BLaER1 treated with 17β-estradiol and CSF1 and Interleukin-3, amounts not matched to agents 10 nM and 100 nM (cell line): ENCODE data around the gene AHSP.
"Not testable (repeated sequence)": the region's sequence is repeated elsewhere in the genome, so short reads cannot be mapped to it uniquely, and the experiment has no call there.

Experiments
- H3K27ac ChIP-seq, 11 experiments: shearing (Covaris generic); formaldehyde crosslinking; 2 replicates each; pipeline ENCODE4 v1.8.1; 2022
- H3K27me3 ChIP-seq, 11 experiments: shearing (Covaris generic); formaldehyde crosslinking; 2 replicates each; pipeline ENCODE4 v1.8.1; 2022
- H3K36me3 ChIP-seq, 11 experiments: shearing (Covaris generic); formaldehyde crosslinking; 2 replicates each; pipeline ENCODE4 v1.8.1; 2022
- H3K4me1 ChIP-seq, 10 experiments: shearing (Covaris generic); formaldehyde crosslinking; 2 replicates each; pipeline ENCODE4 v1.8.1; 2022
- H3K4me2 ChIP-seq, 11 experiments: shearing (Covaris generic); formaldehyde crosslinking; 2 replicates each; pipeline ENCODE4 v1.8.1; 2022
- H3K4me3 ChIP-seq, 10 experiments: shearing (Covaris generic); formaldehyde crosslinking; 2 replicates each; pipeline ENCODE4 v1.8.1; 2022
- H3K9ac ChIP-seq, 11 experiments: shearing (Covaris generic); formaldehyde crosslinking; 2 replicates each; pipeline ENCODE4 v1.8.1; 2022
- H3K9me3 ChIP-seq, 11 experiments: shearing (Covaris generic); formaldehyde crosslinking; replicated peaks in 1 of 11; 2 replicates each; pipeline ENCODE4 v1.8.1; 2022
- H4K20me1 ChIP-seq, 11 experiments: shearing (Covaris generic); formaldehyde crosslinking; 2 replicates each; pipeline ENCODE4 v1.8.1; 2022
- Cebpa-rat ChIP-seq, 11 experiments: shearing (Covaris generic); IDR thresholded peaks; 2 replicates each; pipeline ENCODE4 v1.8.1; 2022

AHSP gene, protein sequence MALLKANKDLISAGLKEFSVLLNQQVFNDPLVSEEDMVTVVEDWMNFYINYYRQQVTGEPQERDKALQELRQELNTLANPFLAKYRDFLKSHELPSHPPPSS

GRCh38 chr16:31527734-31528274 is at the start of gene AHSP:
TSS of gene AHSP (plus strand) at chr16:31527900. CDS start at chr16:31528140, 240 bp downstream.
- Histone ChIP-seq H3K9ac (no peak within 1 kb of the TSS), H3K9me3 (peaks cover 0 to 21% (median 8%) of the 10 kb centered on the region in 11 experiments; a peak in 7 of 22 replicates), H3K27ac (no peak within 1 kb of the TSS), H3K27me3 (peaks cover 0 to 9% (median 3%) of the 10 kb centered on the region in 11 experiments; a peak in 5 of 22 replicates), H4K20me1 (no peaks in the 10 kb centered on the region), H3K36me3 (no peaks in the 10 kb centered on the region), H3K4me3 (no peak within 1 kb of the TSS), H3K4me1 (no peaks in the 10 kb centered on the region), H3K4me2 (no peak within 1 kb of the TSS)
- TF ChIP-seq Cebpa-rat (IDR thresholded peaks at IDR 0.05) = no peak

GRCh38 chr16:31478956-31479355 is 48.7 kb upstream of the AHSP start:
- no peak for TF ChIP-seq Cebpa-rat (IDR thresholded peaks at IDR 0.05)
- no peak overlapping the region for H3K9ac ChIP-seq
- no peak overlapping the region; a peak in 1 of 22 replicates for H3K4me2 ChIP-seq
- H3K4me3 ChIP-seq = no peak overlapping the region
- H3K36me3 ChIP-seq = peaks cover 0 to 10% (median 0%) of the 10 kb centered on the region in 11 experiments; a peak in 4 of 22 replicates
- no peaks in the 10 kb centered on the region for H4K20me1 ChIP-seq
- H3K4me1 ChIP-seq = peaks cover 31 to 50% (median 43%) of the 10 kb centered on the region in 10 experiments
- no peaks in the 10 kb centered on the region for H3K9me3 ChIP-seq
- H3K27ac ChIP-seq = no peak overlapping the region
- H3K27me3 ChIP-seq = no peaks in the 10 kb centered on the region

GRCh38 chr16:31479751-31480150 is 47.9 kb upstream of the AHSP start:
- H3K36me3 ChIP-seq = peaks cover 0 to 3% (median 0%) of the 10 kb centered on the region in 11 experiments; a peak in 4 of 22 replicates
- no peak overlapping the region for H3K27ac ChIP-seq
- peaks cover 0 to 4% (median 0%) of the 10 kb centered on the region in 11 experiments; a peak in 1 of 22 replicates for H4K20me1 ChIP-seq
- peaks cover 31 to 48% (median 41%) of the 10 kb centered on the region in 10 experiments for H3K4me1 ChIP-seq
- no peak for TF ChIP-seq Cebpa-rat (IDR thresholded peaks at IDR 0.05)
- H3K9ac ChIP-seq = no peak overlapping the region
- no peaks in the 10 kb centered on the region for H3K9me3 ChIP-seq
- no peak overlapping the region for H3K4me2 ChIP-seq
- H3K27me3 ChIP-seq = no peaks in the 10 kb centered on the region
- no peak overlapping the region for H3K4me3 ChIP-seq

DNA sequence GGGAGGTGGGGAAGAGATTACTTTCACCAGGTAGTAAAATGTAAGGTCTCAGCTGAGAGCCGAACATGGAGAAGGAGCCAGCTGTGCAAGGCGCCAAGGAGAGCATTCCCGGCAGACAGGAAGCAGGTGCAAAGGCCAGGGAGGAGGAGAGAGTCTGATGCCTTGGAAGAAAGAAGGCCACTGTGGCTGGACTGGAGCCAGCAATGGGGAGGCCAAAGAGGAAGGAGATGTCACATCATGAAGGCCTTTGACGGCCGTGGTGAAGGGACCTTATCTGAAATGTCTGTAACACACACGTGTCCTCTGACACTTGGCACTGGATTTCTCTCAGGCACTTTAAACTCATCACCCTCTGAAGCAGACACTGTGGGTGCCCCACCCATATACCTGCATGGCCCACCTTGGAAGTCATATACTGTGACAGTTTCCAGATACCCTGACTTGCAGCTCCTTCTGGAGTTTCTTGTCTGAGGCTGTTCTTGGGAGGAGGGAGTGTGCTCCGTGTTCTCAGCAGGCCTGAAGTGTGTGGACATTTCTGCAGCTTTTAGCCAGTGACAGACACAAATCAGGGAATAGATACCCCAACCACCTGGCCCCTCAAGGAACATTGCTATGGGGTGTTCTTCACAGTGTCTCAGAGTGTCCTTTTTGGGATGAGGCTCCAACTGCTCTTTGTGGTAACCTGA is 46.7 kb upstream of the AHSP start:
- Histone ChIP-seq H3K9ac (no peak overlapping the region), H3K27ac (no peak overlapping the region), H4K20me1 (peaks cover 0 to 9% (median 0%) of the 10 kb centered on the region in 11 experiments; a peak in 2 of 22 replicates), H3K4me1 (peaks cover 25 to 52% (median 38%) of the 10 kb centered on the region in 10 experiments), H3K27me3 (peaks cover 0 to 5% (median 0%) of the 10 kb centered on the region in 11 experiments; a peak in 3 of 22 replicates), H3K4me3 (no peak overlapping the region), H3K4me2 (peak overlapping the region; percentile 13 to 52 (median 25); a peak in 19 of 22 replicates), H3K9me3 (no peaks in the 10 kb centered on the region), H3K36me3 (no peaks in the 10 kb centered on the region)
- no peak for TF ChIP-seq Cebpa-rat (IDR thresholded peaks at IDR 0.05)

DNA sequence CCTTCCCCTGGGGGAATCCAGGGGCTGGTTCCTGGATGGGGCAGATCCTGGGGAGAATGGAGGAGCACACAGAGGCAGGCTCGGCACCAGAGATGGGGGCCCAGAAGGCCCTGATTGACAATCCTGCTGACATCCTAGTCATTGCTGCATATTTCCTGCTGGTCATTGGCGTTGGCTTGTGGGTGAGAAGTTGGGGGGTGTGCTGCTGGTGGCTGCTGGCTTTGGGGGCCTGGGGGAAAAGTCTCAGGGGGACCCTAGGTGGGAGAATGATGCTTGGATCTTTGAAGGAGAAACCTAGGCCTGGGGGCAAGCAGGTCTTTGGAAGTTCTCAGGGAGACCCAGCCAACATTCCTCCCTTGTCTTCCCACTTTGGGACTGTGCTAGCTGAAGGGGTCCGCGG is 44.6 kb upstream of the AHSP start, which contains the start of gene SLC5A2:
Gene SLC5A2 (plus strand): TSS at position 43 of the 400 bp plus-strand sequence. CDS start 14 bp downstream, at position 57.
- H3K9ac ChIP-seq = no peak within 1 kb of the TSS
- H3K9me3 ChIP-seq = no peaks in the 10 kb centered on the region
- no peak within 1 kb of the TSS for H3K4me3 ChIP-seq
- no peak for TF ChIP-seq Cebpa-rat (IDR thresholded peaks at IDR 0.05)
- H3K36me3 ChIP-seq = no peaks in the 10 kb centered on the region
- H3K4me2 ChIP-seq = no peak within 1 kb of the TSS
- H3K27me3 ChIP-seq = peaks cover 0 to 23% (median 8%) of the 10 kb centered on the region in 11 experiments; a peak in 11 of 22 replicates
- H3K4me1 ChIP-seq = peaks cover 23 to 56% (median 36%) of the 10 kb centered on the region in 10 experiments
- no peak within 1 kb of the TSS for H3K27ac ChIP-seq
- H4K20me1 ChIP-seq = peaks cover 0 to 10% (median 0%) of the 10 kb centered on the region in 11 experiments; a peak in 5 of 22 replicates

GRCh38 chr16:31484048-31484447 is 43.7 kb upstream of the AHSP start:
- Histone ChIP-seq H3K27me3 (peaks cover 0 to 23% (median 8%) of the 10 kb centered on the region in 11 experiments; a peak in 11 of 22 replicates), H3K4me1 (peaks cover 27 to 53% (median 39%) of the 10 kb centered on the region in 10 experiments), H3K4me2 (peak overlapping the region in 2 of 11 experiments; percentile 50; a peak in 2 of 22 replicates), H4K20me1 (peaks cover 0 to 20% (median 2%) of the 10 kb centered on the region in 11 experiments; a peak in 8 of 22 replicates)
- not testable (repeated sequence) for H3K36me3 ChIP-seq, H3K9me3 ChIP-seq, H3K9ac ChIP-seq, H3K27ac ChIP-seq, H3K4me3 ChIP-seq

GRCh38 chr16:31484491-31485171 is 43.1 kb upstream of the AHSP start:
- no peak for TF ChIP-seq Cebpa-rat (IDR thresholded peaks at IDR 0.05)
- Histone ChIP-seq H3K4me1 (peaks cover 27 to 51% (median 39%) of the 10 kb centered on the region in 10 experiments), H3K9ac (no peak overlapping the region), H3K4me3 (no peak overlapping the region), H3K36me3 (peaks cover 0 to 9% (median under 1%) of the 10 kb centered on the region in 11 experiments; a peak in 7 of 22 replicates), H3K27me3 (peaks cover 0 to 23% (median 8%) of the 10 kb centered on the region in 11 experiments; a peak in 11 of 22 replicates), H3K4me2 (peak overlapping the region in 9 of 11 experiments; percentile 1 to 59 (median 24); a peak in 10 of 22 replicates), H3K27ac (no peak overlapping the region), H4K20me1 (peaks cover 0 to 26% (median 5%) of the 10 kb centered on the region in 11 experiments; a peak in 8 of 22 replicates), H3K9me3 (no peaks in the 10 kb centered on the region)

- H3K27ac ChIP-seq = no peak overlapping the region
- H3K4me3 ChIP-seq = no peak overlapping the region
- peaks cover 0 to 23% (median 8%) of the 10 kb centered on the region in 11 experiments; a peak in 11 of 22 replicates for H3K27me3 ChIP-seq
- H3K9me3 ChIP-seq = no peaks in the 10 kb centered on the region
- H3K4me1 ChIP-seq = peaks cover 29 to 51% (median 42%) of the 10 kb centered on the region in 10 experiments
- no peak for TF ChIP-seq Cebpa-rat (IDR thresholded peaks at IDR 0.05)
- peaks cover 0 to 35% (median 7%) of the 10 kb centered on the region in 11 experiments; a peak in 9 of 22 replicates for H4K20me1 ChIP-seq
- H3K4me2 ChIP-seq = peak overlapping the region in 4 of 11 experiments; percentile 4 to 12 (median 8); a peak in 3 of 22 replicates
- H3K36me3 ChIP-seq = peaks cover 0 to 16% (median 10%) of the 10 kb centered on the region in 11 experiments; a peak in 15 of 22 replicates
- no peak overlapping the region for H3K9ac ChIP-seq
Observed at GRCh38 chr16:31485571-31485970, 42.1 kb upstream of the AHSP start.
